Left ventricle myocardium inferior (tissue), 1 donor: Measurements from ENCODE around the gene HELZ2. TPM values are rescaled to one million over a fixed set of nuclear protein-coding genes. Genes with fewer than 3 reads are reported as not detected.

Source experiments
- DNase-seq: peaks from one replicate; pipeline ENCODE4 v3.0.0-alpha.2; 2020
- H3K27ac ChIP-seq: fragments of 200-600 bp; replicated peaks from 2 replicates; pipeline ENCODE4 v1.8.0; 2021
- H3K27me3 ChIP-seq: fragments of 200-600 bp; 2 replicates; pipeline ENCODE4 v1.8.0; 2021; ENCODE audit warnings: low read depth
- H3K36me3 ChIP-seq: fragments of 200-600 bp; 2 replicates; pipeline ENCODE4 v1.8.0; 2021
- H3K4me1 ChIP-seq: fragments of 200-600 bp; 2 replicates; pipeline ENCODE4 v1.8.0; 2021
- H3K4me3 ChIP-seq: fragments of 200-600 bp; 2 replicates; pipeline ENCODE4 v1.8.0; 2021; ENCODE audit warnings: mild to moderate bottlenecking, moderate library complexity
- H3K9me3 ChIP-seq: fragments of 200-600 bp; replicated peaks from 2 replicates; pipeline ENCODE4 v1.8.0; 2021
- CTCF ChIP-seq: fragments of 200-600 bp; IDR thresholded peaks from 2 replicates; pipeline ENCODE4 v1.8.0; 2021; ENCODE audit warnings: antibody characterized with exemption, mild to moderate bottlenecking, borderline replicate concordance
- intact Hi-C: fragments of 100-400 bp; cut with micrococcal nuclease; formaldehyde crosslinking; loops from one replicate; pipeline ENCODE4 v1.11.0; 2022
- total RNA-seq: library from RNA; stranded (reverse); fragmentation: NEBNext Ultra II Directional; extraction: Animal tissue kit (Norgen Biotek cat#: 25700); gene quantifications from one replicate; pipeline ENCODE4 v1.2.1, GENCODE V29; 2021
- donor health status: DM: no; HTN: yes; CAD: no; lungs with severe emphysema.

Gene HELZ2
- total RNA-seq, 1 donor from 2014 or later = 10.6 TPM

DNA sequence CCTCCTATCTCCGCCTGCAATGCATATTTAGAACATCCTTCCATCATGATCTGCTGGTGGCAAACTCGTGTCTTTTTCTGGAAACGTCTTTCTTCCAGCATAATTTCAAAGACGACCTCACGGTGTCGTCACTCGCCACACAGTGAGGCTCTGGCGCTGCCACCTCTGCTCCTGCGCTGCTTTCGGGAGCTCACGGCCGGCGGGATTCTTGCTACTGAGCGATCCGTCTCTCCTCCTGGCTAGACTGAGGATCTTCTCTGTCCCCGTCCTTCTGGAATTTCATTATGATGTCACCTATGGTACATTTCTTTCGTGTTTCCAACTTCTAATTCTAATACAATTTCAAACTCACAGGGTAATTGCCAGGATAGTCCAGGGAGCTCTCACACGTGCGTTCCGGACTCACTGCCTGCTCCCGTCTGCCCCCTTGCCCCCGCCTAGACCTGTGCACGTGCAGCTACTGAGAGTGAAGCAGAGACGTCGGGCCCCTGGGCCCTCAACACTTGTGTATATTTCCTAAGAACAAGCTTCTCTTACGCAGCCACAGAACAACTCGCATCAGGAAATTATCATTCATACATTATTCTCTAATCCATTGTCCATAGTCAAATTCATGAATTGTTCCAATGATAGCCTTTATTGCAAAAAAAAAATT lies 25.5 kb upstream of the HELZ2 start:
- intact Hi-C loops = no loop called here
- no peak overlapping the region for H3K27ac ChIP-seq
- no peaks in the 10 kb centered on the region for H3K27me3 ChIP-seq
- no peak for TF ChIP-seq CTCF
- no peak for DNase-seq
- no peaks in the 10 kb centered on the region for H3K9me3 ChIP-seq
- H3K4me1 ChIP-seq = no peaks in the 10 kb centered on the region
- H3K4me3 ChIP-seq = no peak overlapping the region
- H3K36me3 ChIP-seq = peaks cover 78% of the 10 kb centered on the region

- Histone ChIP-seq H3K27me3 (no peaks in the 10 kb centered on the region), H3K27ac (no peak overlapping the region), H3K4me1 (no peaks in the 10 kb centered on the region), H3K4me3 (no peak overlapping the region), H3K9me3 (no peaks in the 10 kb centered on the region), H3K36me3 (peaks cover 81% of the 10 kb centered on the region)
- DNase-seq = no peak
- TF ChIP-seq CTCF = no peak
- intact Hi-C loops = no loop called here
Measured at GRCh38 chr20:63598479-63599395, 24.7 kb upstream of the HELZ2 start.

- Histone ChIP-seq H3K9me3 (no peaks in the 10 kb centered on the region), H3K27me3 (no peaks in the 10 kb centered on the region), H3K27ac (no peak overlapping the region), H3K4me1 (no peaks in the 10 kb centered on the region), H3K4me3 (no peak overlapping the region), H3K36me3 (peaks cover 86% of the 10 kb centered on the region)
- DNase-seq = no peak
- intact Hi-C loops = no loop called here
- TF ChIP-seq CTCF = no peak
Measured at GRCh38 chr20:63597651-63598478, 23.8 kb upstream of the HELZ2 start.

GRCh38 chr20:63596423-63596822 lies 22.4 kb upstream of the HELZ2 start:
- Histone ChIP-seq H3K4me3 (no peak overlapping the region), H3K36me3 (peaks cover 87% of the 10 kb centered on the region), H3K27me3 (no peaks in the 10 kb centered on the region), H3K4me1 (no peaks in the 10 kb centered on the region), H3K9me3 (no peaks in the 10 kb centered on the region), H3K27ac (no peak overlapping the region)
- intact Hi-C loops = no loop called here
- no peak for DNase-seq
- TF ChIP-seq CTCF = no peak

DNA sequence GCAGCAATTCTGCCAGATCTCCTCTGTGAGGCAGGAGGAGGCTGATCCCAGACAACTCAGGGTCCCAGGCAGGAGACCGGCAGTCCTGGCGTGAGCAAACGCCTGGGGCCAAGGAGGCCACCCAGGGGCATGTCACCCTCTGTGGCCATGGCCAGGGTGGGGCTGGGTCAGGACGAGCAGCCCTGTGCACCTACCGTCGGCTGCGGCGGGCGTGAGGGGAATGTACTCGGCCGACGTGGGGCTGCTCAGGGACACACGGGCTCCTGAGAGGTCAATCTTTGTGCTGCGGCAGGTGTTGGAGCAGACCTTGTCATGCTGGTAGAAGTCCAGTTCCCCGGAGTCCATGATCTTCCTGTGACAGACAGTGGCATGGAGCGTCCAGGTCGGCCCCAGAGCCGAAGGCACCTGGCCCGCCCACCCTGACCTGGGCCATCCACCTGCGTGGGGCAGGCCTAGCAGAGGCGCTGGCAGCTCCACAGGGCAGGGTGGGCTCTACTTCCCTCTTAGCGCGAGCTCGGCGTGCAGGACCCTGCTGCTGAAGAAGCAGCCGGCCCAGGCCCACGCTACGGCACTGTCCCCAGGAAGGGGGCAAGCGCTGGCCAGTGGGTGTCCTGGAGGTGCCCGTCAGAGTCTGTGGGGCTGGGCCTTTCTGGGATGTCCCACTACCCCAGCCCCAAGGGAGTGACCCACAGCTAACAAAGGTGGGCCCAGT lies 21.5 kb upstream of the HELZ2 start:
- peaks cover 87% of the 10 kb centered on the region for H3K36me3 ChIP-seq
- TF ChIP-seq CTCF = no peak
- no peak for DNase-seq

More for the DNA sequence above, 21.5 kb upstream of the HELZ2 start:
- Histone ChIP-seq H3K4me1 (no peaks in the 10 kb centered on the region), H3K27ac (no peak overlapping the region), H3K27me3 (no peaks in the 10 kb centered on the region), H3K4me3 (no peak overlapping the region), H3K9me3 (no peaks in the 10 kb centered on the region)
- intact Hi-C loops = no loop called here
